ENCODE results near the gene PPARD. TPM values are rescaled to one million over a fixed set of nuclear protein-coding genes. Genes with fewer than 3 reads are reported as not detected.
"Not testable (repeated sequence)": the region's sequence is repeated elsewhere in the genome, so short reads cannot be mapped to it uniquely, and the experiment has no call there.

PPARD gene
- polyA plus RNA-seq (ENCODE audit: insufficient read length in 12 of 12) = 10 to 100 TPM in 11 of 12 donors, not detected in 1; 16.9 to 26.4 (median 21.1) TPM
- long read RNA-seq, donor 1, partial matches to known transcripts = 0 of 2 reads
- long read RNA-seq, donor 1, other reads (novel, unspliced or antisense) = 0 of 2 reads
- long read RNA-seq, donor 2, partial matches to known transcripts = 0 of 3 reads
- long read RNA-seq, donor 2, other reads (novel, unspliced or antisense) = 0 of 3 reads
- long read RNA-seq, donor 3, partial matches to known transcripts = 0 of 2 reads
- long read RNA-seq, donor 3, other reads (novel, unspliced or antisense) = 0 of 2 reads
- long read RNA-seq, donor 4, partial matches to known transcripts = 0 of 1 reads
- long read RNA-seq, donor 4, other reads (novel, unspliced or antisense) = 0 of 1 reads
- long read RNA-seq, donor 5, transcript PPARD-203 (8 exons, 3,747 nt) = major isoform, 11 of 12 reads
- long read RNA-seq, donor 5, partial matches to known transcripts = 0 of 12 reads
- long read RNA-seq, donor 5, other reads (novel, unspliced or antisense) = 0 of 12 reads
- long read RNA-seq, donor 6, partial matches to known transcripts = 0 of 2 reads
- long read RNA-seq, donor 6, other reads (novel, unspliced or antisense) = 0 of 2 reads
- long read RNA-seq, donor 7, partial matches to known transcripts = 0 of 1 reads
- long read RNA-seq, donor 7, other reads (novel, unspliced or antisense) = 0 of 1 reads
- long read RNA-seq, donor 8, transcript PPARD-203 (8 exons, 3,747 nt) = major isoform, 5 of 5 reads
- long read RNA-seq, donor 8, partial matches to known transcripts = 0 of 5 reads
- long read RNA-seq, donor 8, other reads (novel, unspliced or antisense) = 0 of 5 reads
- long read RNA-seq, donor 9, partial matches to known transcripts = 0 of 1 reads
- long read RNA-seq, donor 9, other reads (novel, unspliced or antisense) = 0 of 1 reads
- long read RNA-seq, donor 10, partial matches to known transcripts = 5 of 9 reads
- long read RNA-seq, donor 10, other reads (novel, unspliced or antisense) = 0 of 9 reads
- long read RNA-seq, donor 11, partial matches to known transcripts = 0 of 2 reads
- long read RNA-seq, donor 11, other reads (novel, unspliced or antisense) = 0 of 2 reads

GRCh38 chr6:35342258-35343091 is at the start of gene PPARD:
PPARD (plus strand) TSS chr6:35342558; CDS start chr6:35411088, 68,530 bp downstream.
- DNase-seq = peak; percentile 98

DNA sequence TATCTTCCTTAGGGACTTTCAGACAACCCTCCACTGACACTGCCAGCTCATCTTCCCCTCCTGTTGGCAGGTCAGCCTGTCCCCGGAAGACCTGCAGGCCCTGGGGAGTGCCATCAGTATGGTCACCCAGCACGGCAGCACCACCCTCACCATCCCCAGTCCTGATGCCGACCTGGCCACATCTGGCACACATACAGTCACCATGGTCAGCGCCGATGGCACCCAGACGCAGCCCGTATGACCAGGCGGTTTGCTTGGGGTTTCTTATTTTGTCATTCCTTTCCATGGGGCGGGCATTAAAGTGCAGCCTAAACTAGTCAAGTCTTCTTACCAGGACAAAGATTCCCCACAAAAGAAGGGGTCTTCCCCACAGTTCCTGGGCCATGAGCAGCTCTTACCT is 48.7 kb upstream of the PPARD start:
- no peak for DNase-seq

GRCh38 chr6:35294308-35294945 is 47.9 kb upstream of the PPARD start:
- no peak for DNase-seq

DNA sequence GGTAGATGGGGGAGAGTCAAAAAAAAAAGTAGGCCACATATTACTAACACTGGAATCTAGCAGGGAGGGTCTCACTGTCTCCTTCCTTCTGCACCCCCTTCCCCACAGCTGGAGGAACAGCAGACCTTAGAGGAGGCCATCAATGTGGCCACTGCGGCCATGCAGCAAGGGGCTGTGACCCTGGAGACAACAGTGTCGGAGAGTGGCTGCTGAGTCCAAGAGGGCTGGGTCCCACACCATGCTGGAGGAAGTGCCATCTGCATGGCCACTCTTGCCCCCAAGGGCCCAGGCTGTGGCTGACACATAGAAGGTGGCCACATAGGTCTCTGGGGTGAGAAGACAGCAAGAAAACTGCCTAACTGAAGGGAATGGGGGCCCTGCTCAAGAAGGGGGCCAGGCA is 47.3 kb upstream of the PPARD start:
- no peak for DNase-seq

- no peak for DNase-seq
Observed at GRCh38 chr6:35295521-35296315, 46.6 kb upstream of the PPARD start.

- DNase-seq = no peak
Observed at GRCh38 chr6:35296931-35297600, 45.3 kb upstream of the PPARD start.

DNA sequence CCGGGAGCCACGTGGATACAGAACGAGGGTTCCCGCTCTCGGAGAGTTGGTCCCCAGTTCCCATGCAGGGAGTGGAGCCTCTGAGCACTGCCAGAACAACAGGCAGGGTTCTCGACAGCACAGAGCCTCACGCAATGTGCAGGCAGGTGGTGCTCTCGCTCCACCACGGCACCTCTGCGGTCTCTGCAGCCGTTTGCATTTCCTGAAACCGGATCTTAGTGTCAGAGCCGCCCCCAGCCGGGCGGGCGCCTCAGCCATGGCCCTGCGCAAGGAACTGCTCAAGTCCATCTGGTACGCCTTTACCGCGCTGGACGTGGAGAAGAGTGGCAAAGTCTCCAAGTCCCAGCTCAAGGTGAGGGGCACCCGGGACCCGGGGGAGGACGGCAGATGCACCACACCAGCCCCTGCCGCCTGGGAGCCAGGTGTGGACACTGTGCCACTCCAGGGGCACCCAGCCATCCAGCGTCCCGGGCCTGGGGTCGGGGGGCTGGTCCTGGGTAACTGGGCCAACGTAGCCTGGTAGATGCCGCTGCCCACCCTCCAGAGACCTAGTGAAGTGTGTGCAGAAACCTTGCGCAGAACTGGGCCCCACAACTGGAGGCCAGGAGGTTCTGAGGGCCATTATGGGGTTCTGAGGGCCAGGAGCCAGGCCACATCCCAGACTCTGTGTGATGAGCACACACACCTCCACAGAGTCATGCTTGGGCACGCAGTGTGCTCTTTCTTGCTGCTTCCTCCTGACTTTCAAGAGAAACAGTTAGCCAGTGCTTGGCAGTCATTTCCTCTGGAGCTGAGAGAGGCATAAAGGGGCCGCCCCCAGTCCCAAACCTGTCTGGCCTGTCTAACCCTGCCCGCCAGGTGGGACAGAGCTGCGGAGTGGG is 44.5 kb upstream of the PPARD start, which contains the start of gene DEF6:
Gene DEF6, plus strand, starts transcription at position 218 of the 881 bp plus-strand sequence. Its CDS starts 39 bp downstream, at position 257.
- peak; percentile 90 for DNase-seq

DNA sequence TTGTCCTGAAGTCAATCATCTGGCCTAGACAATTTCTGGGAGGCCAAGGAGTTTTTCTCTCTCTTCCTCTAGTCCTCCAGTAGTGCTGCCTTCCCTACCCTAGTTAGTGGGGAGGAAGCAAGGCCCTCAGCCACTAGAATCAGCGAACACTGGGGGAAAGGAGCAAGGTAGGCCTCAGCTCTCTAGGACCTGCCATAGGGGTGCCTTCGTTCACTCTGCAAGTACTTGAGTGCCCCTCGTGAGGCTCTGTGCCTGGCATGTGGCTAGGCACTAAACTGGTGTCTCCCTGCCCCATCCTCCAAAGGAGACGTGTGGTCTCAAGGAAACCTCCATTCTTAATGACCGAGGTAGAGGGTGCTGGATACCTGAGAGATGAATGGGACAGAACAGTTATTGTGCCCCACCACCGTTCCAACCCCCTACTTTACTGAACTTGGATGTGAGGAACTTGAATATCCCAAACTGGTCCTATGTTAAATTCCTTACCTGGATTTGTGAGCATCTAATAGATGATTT is 43.7 kb upstream of the PPARD start:
- no peak for DNase-seq

GRCh38 chr6:35299674-35300073 is 42.7 kb upstream of the PPARD start:
- DNase-seq = no peak

DNA sequence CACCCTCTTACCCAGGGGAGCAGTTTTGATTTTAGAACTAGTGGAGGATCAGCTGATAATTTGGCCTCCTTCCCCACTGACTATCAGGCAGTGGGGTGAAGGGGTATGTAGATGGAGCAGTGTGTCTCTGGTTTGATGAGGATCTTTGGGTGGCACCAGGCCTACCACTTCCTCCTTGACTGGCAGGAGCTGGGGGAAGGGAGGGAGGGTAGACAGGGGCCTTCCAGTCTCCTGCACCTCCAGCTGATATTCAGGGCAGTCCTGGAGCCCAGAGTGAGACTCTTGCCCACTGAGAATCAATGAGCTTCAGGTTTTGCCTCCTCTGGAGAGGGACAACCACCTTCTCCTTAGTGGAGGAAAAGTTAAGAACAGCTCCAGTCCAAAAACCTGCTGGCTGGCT is 41.5 kb upstream of the PPARD start:
- DNase-seq = no peak

DNA sequence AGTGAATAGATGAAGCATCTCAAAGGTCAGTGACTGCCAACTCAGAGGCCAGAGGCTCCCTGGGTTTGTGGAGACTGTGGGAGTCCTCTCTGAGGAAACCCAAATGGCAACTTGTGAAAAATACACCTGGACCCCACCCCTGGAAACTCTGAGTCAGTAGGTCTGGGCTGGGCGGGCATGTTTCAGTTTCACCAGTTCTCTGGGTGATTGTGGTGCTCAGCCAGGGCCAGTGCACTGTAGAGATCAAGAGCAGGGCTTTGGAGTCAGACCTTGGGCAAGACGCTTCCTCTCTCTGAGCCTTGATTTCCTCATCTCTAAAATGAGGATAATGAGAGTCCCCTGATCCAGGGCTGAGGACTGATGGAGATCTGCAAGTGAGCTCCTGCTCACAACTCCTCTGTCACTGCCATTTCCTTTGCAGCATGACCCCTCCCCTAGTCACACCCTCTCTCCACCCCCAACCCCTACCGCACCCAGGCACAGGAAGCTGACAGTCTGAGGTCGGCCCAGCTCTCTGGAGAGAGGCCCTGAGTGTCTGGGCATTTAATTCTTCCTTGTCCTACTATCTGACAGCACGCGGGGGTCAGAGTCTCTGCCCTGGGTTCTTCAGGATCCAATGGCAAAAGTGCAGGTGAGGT is 39.6 kb upstream of the PPARD start:
- no peak for DNase-seq

GRCh38 chr6:35304299-35304698 is 38.1 kb upstream of the PPARD start:
- DNase-seq = no peak

- DNase-seq = no peak
Observed at GRCh38 chr6:35305117-35305516, 37.2 kb upstream of the PPARD start.

DNA sequence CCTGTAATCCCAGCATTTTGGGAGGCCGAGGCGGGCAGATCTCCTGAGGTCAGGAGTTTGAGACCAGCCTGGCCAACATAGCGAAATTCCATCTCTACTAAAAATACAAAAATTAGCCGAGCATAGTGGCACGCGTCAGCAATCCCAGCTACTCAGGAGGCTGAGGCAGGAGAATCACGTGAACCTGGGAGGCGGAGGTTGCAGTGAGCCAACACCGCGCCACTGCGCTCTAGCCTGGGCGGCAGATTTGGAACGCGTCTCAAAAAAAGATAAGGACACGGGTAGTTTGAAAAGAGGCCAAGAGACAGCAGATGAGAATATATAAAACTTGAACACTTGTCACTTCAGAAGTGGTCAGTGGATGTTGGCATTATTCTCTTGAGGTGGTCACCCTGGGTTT is 35.2 kb upstream of the PPARD start:
- not testable (repeated sequence) for DNase-seq

DNA sequence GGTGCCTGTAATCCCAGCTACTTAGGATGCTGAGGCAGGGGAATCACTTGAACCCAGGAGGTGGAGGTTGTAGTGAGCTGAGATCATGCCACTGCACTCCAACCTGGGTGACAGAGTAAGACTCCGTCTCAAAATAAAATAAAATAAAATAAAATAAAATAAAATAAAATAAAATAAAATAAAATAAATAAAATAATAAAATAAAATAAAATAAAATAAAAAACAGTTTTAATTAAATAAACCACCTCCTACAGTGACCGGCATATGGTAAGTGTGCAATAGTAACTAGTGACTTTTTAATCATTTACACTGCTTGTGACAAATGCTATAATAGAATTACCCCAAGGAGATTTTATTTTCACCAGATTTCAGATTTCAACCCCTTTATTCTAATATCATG is 33.8 kb upstream of the PPARD start:
- not testable (repeated sequence) for DNase-seq

GRCh38 chr6:35309611-35310264 is 32.6 kb upstream of the PPARD start:
- DNase-seq = no peak

DNA sequence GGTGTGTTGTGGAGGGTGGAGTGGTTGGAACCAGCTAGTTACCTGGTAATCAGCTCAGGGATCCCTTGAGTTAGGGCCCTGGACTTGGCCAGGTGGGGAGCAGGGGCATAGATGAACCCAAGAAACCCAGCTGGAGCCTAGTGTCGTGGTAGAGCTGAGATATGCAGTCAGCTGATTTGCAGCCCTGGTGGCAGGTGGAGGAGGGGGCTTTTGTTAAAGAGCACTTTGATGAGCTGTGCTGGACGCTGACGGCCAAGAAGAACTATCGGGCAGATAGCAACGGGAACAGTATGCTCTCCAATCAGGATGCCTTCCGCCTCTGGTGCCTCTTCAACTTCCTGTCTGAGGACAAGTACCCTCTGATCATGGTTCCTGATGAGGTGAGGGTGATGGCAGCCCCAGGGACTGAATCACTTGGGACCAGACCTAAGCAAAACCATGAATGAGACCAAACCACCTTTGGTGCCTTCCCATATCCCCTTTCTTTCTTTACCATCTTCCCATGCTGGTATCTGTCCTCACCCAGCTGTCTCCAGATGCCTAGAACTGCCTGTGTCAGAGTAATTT is 32.0 kb upstream of the PPARD start:
- DNase-seq = no peak
